CD14-positive monocyte (primary cell): ENCODE data around the gene CAMK1. TPM values are rescaled to one million over a fixed set of nuclear protein-coding genes. Genes with fewer than 3 reads are reported as not detected.

Experiments
- DNase-seq, 3 donors: peaks; one replicate each; pipeline ENCODE4 v3.0.0-alpha.2; 2011 to 2022
- H2AFZ ChIP-seq: 2 replicates; pipeline ENCODE4 v1.6.0; 2012; ENCODE audit warnings: mild to moderate bottlenecking, low read depth, low read length, inconsistent platforms; ENCODE audit not compliant: insufficient read depth, poor library complexity, severe bottlenecking
- H3K27ac ChIP-seq, 2 donors: 1 replicate in 1 of 2; 2 replicates in 1 of 2; pipeline ENCODE4 v1.5.1; 2012 to 2013; ENCODE audit warnings: low read length in 2 of 2, control low read depth in 1 of 2, inconsistent platforms in 1 of 2, low read depth in 1 of 2, mild to moderate bottlenecking in 1 of 2
- H3K27me3 ChIP-seq, 2 donors: one replicate each; pipeline versions ENCODE4 v1.6.0 to v1.6.1; 2011 to 2013; ENCODE audit warnings: low read length in 2 of 2; ENCODE audit not compliant: control insufficient read depth in 2 of 2, insufficient read depth in 2 of 2
- H3K36me3 ChIP-seq, 2 donors: replicated peaks in 1 of 2; 1 replicate in 1 of 2; 2 replicates in 1 of 2; pipeline versions ENCODE4 v1.5.1 to v1.6.1; 2012 to 2013; ENCODE audit warnings: low read length in 2 of 2, control low read depth in 1 of 2, inconsistent platforms in 1 of 2, mild to moderate bottlenecking in 1 of 2; ENCODE audit not compliant: insufficient read depth in 2 of 2, control insufficient read depth in 1 of 2
- H3K4me1 ChIP-seq, 2 donors: 1 replicate in 1 of 2; 2 replicates in 1 of 2; pipeline versions ENCODE4 v1.5.1 to v1.6.1; 2012 to 2013; ENCODE audit warnings: low read length in 2 of 2, control low read depth in 1 of 2, inconsistent platforms in 1 of 2, mild to moderate bottlenecking in 1 of 2, moderate library complexity in 1 of 2; ENCODE audit not compliant: insufficient read depth in 2 of 2, control insufficient read depth in 1 of 2
- H3K4me2 ChIP-seq: replicated peaks from 2 replicates; pipeline ENCODE3; 2012; ENCODE audit warnings: low read length, moderate library complexity, mild to moderate bottlenecking; ENCODE audit not compliant: poor library complexity, severe bottlenecking; ENCODE audit errors: extremely low read depth
- H3K4me3 ChIP-seq, 3 experiments: fragments of 200-600 bp in 1 of 3; sonication (generic) in 1 of 3; replicated peaks in 1 of 3; 1 replicate in 2 of 3; 2 replicates in 1 of 3; pipeline ENCODE4 v1.5.1; 2011 to 2013; ENCODE audit warnings: low read length in 3 of 3, mild to moderate bottlenecking in 3 of 3, control low read depth in 2 of 3, low read depth in 2 of 3, inconsistent platforms in 1 of 3, moderate library complexity in 1 of 3
- H3K79me2 ChIP-seq: 2 replicates; pipeline ENCODE4 v1.6.0; 2012; ENCODE audit warnings: mild to moderate bottlenecking, control low read depth, inconsistent platforms, low read length, moderate library complexity; ENCODE audit not compliant: insufficient read depth
- H3K9ac ChIP-seq: 2 replicates; pipeline ENCODE4 v1.6.0; 2017; ENCODE audit warnings: low read length, mild to moderate bottlenecking; ENCODE audit not compliant: insufficient read depth, poor library complexity, severe bottlenecking
- H3K9me3 ChIP-seq, 2 donors: replicated peaks in 1 of 2; 1 replicate in 1 of 2; 2 replicates in 1 of 2; pipeline versions ENCODE4 v1.5.1 to v1.6.1; 2012 to 2013; ENCODE audit warnings: low read length in 2 of 2, control low read depth in 1 of 2; ENCODE audit not compliant: control insufficient read depth in 1 of 2, insufficient read depth in 1 of 2
- H4K20me1 ChIP-seq: 2 replicates; pipeline ENCODE4 v1.6.0; 2012; ENCODE audit warnings: mild to moderate bottlenecking, low read length, control low read depth, moderate library complexity; ENCODE audit not compliant: insufficient read depth
- H3K27ac Mint-ChIP-seq, 7 donors: one replicate each; pipeline ENCODE4 v1.8.0; 2020; ENCODE audit warnings: mild to moderate bottlenecking in 7 of 7, mixed read lengths in 7 of 7, moderate library complexity in 6 of 7, inconsistent platforms in 2 of 7
- H3K27me3 Mint-ChIP-seq, 3 donors: one replicate each; pipeline ENCODE4 v1.8.0; 2021 to 2022; ENCODE audit warnings: low read depth in 3 of 3, mild to moderate bottlenecking in 3 of 3, mixed read lengths in 3 of 3, moderate library complexity in 3 of 3, inconsistent platforms in 1 of 3
- H3K36me3 Mint-ChIP-seq, 2 donors: one replicate each; pipeline ENCODE4 v1.8.0; 2020; ENCODE audit warnings: mixed read lengths in 2 of 2, inconsistent platforms in 1 of 2, mild to moderate bottlenecking in 1 of 2
- H3K4me1 Mint-ChIP-seq: one replicate; pipeline ENCODE4 v1.8.0; 2020; ENCODE audit warnings: mild to moderate bottlenecking, mixed read lengths
- H3K4me3 Mint-ChIP-seq, 2 donors: one replicate each; pipeline ENCODE4 v1.8.0; 2020; ENCODE audit warnings: mild to moderate bottlenecking in 2 of 2, mixed read lengths in 2 of 2, moderate library complexity in 1 of 2
- H3K9me3 Mint-ChIP-seq, 7 donors: one replicate each; pipeline ENCODE4 v1.8.0; 2020 to 2022; ENCODE audit warnings: mixed read lengths in 7 of 7, mild to moderate bottlenecking in 6 of 7, moderate library complexity in 6 of 7, inconsistent platforms in 2 of 7
- WGBS: methylation state at CpG from one replicate; pipeline ENCODE4 v1.1.5; 2013; ENCODE audit warnings: missing lambda C conversion rate; ENCODE audit not compliant: insufficient coverage; 5-methylcytosine and 5-hydroxymethylcytosine counted together
- intact Hi-C, 2 donors: fragments of 100-400 bp; cut with micrococcal nuclease; formaldehyde crosslinking; loops; one replicate each; pipeline versions ENCODE4 v1.15.0 to v1.15.1; 2023
- polyA plus RNA-seq, 3 donors: library from polyadenylated mRNA; depleted of rRNA in 1 of 3; unstranded in 2 of 3; stranded (reverse) in 1 of 3; fragments of 300-500 nt in 2 of 3; fragments of >200 nt in 1 of 3; fragmentation: Illumina TruSeq in 2 of 3; gene quantifications; 1 replicate in 2 of 3; 2 replicates in 1 of 3; pipeline ENCODE4 v1.2.3, GENCODE V29; 2012 to 2021
- TF ChIP-seq, protein P1 (sequence below): fragments of 200-600 bp; IDR thresholded peaks from one replicate; pipeline ENCODE4 v1.8.0; 2022; ENCODE audit warnings: antibody characterized with exemption, mild to moderate bottlenecking

CAMK1 gene
- polyA plus RNA-seq, 3 donors: 106 to 137 (median 118) TPM

- no peak overlapping the region for H3K4me3 Mint-ChIP-seq
- intact Hi-C loops: no loop called here
Observed at GRCh38 chr3:9743548-9743947, 26.2 kb downstream of the CAMK1 start.

DNA sequence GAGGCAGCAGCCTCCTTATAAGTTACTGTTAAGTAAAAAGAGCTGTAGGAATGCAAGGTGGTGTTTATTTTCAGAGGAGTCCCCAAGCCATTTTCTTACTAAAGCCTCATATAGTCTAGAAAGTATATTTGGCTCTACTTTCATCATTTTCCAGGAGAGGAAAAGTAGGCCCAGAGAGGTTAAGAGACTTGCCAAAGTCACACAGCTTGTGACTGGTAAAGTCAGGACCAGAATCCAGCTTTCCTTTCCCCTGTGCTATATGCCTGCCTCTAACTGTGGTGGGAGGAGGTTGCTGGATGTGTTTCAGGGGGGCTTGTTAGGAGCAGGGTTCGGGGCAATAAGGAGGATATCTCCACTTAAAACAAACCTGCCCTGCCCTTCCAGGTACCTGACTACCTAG is 27.2 kb downstream of the CAMK1 start:
- Histone ChIP-seq H3K27ac (no peak overlapping the region), H3K79me2 (peaks cover 24% of the 10 kb centered on the region), H3K4me2 (no peak overlapping the region), H3K36me3 (peaks cover 100% of the 10 kb centered on the region in 2 donors), H2AFZ (no peak overlapping the region), H4K20me1 (peaks cover 48% of the 10 kb centered on the region), H3K9me3 (no peaks in the 10 kb centered on the region), H3K27me3 (no peaks in the 10 kb centered on the region), H3K4me3 (no peak overlapping the region), H3K9ac (no peak overlapping the region), H3K4me1 (no peaks in the 10 kb centered on the region)
- intact Hi-C loops: no loop called here
- Mint-ChIP-seq H3K9me3 (no peaks in the 10 kb centered on the region), H3K27ac (no peak overlapping the region), H3K27me3 (no peaks in the 10 kb centered on the region), H3K36me3 (peaks cover 97 to 100% of the 10 kb centered on the region in 2 donors), H3K4me1 (no peaks in the 10 kb centered on the region), H3K4me3 (no peak overlapping the region)
- TF ChIP-seq, protein P1, sequence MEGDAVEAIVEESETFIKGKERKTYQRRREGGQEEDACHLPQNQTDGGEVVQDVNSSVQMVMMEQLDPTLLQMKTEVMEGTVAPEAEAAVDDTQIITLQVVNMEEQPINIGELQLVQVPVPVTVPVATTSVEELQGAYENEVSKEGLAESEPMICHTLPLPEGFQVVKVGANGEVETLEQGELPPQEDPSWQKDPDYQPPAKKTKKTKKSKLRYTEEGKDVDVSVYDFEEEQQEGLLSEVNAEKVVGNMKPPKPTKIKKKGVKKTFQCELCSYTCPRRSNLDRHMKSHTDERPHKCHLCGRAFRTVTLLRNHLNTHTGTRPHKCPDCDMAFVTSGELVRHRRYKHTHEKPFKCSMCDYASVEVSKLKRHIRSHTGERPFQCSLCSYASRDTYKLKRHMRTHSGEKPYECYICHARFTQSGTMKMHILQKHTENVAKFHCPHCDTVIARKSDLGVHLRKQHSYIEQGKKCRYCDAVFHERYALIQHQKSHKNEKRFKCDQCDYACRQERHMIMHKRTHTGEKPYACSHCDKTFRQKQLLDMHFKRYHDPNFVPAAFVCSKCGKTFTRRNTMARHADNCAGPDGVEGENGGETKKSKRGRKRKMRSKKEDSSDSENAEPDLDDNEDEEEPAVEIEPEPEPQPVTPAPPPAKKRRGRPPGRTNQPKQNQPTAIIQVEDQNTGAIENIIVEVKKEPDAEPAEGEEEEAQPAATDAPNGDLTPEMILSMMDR: no peak
- no CpG with 5 or more reads among the region's 1 CpG for WGBS
- DNase-seq: no peak

More at GRCh38 chr3:9743548-9743947, 26.2 kb downstream of the CAMK1 start:
- no peak for DNase-seq
- H3K27ac Mint-ChIP-seq: no peak overlapping the region
- Histone ChIP-seq H3K9me3 (no peaks in the 10 kb centered on the region), H3K36me3 (peaks cover 98 to 100% of the 10 kb centered on the region in 2 donors), H3K4me1 (no peaks in the 10 kb centered on the region), H3K4me2 (no peak overlapping the region), H3K27ac (no peak overlapping the region), H3K4me3 (no peak overlapping the region), H3K9ac (no peak overlapping the region), H4K20me1 (peaks cover 38% of the 10 kb centered on the region), H3K27me3 (no peaks in the 10 kb centered on the region), H2AFZ (no peak overlapping the region), H3K79me2 (peaks cover 14% of the 10 kb centered on the region)
- WGBS: 98% methylated on average over 18 of the region's 18 CpGs
- H3K9me3 Mint-ChIP-seq: no peaks in the 10 kb centered on the region
- peaks cover 99 to 100% of the 10 kb centered on the region in 2 donors for H3K36me3 Mint-ChIP-seq
- TF ChIP-seq, protein P1: no peak
- H3K27me3 Mint-ChIP-seq: no peaks in the 10 kb centered on the region
- H3K4me1 Mint-ChIP-seq: no peaks in the 10 kb centered on the region
